ENCODE data around the gene CWF19L1. TPM values are rescaled to one million over a fixed set of nuclear protein-coding genes. Genes with fewer than 3 reads are reported as not detected.

Gene CWF19L1
- total and polyA plus RNA-seq, 2 of the 13 experiments (the other 11 are each of a cell fraction or from before 2014, with no cell fraction given) = 13.6 to 42.1 TPM

- TF ChIP-seq SNAPC5 (CRISPR knock-in tag; IDR thresholded peaks at IDR 0.05; ENCODE audit: borderline replicate concordance) (no peak), SAP130 (CRISPR knock-in tag; IDR thresholded peaks at IDR 0.05; ENCODE audit: low read depth) (peak; percentile 96), TBP (CRISPR knock-in tag; IDR thresholded peaks at IDR 0.05) (no peak), ZNF367 (CRISPR knock-in tag; IDR thresholded peaks at IDR 0.05; ENCODE audit: borderline replicate concordance) (no peak), MATR3 (CRISPR knock-in tag; IDR thresholded peaks at IDR 0.05) (no peak), GLI4 (CRISPR knock-in tag; IDR thresholded peaks at IDR 0.05; ENCODE audit: borderline replicate concordance) (no peak), ZNF276 (CRISPR knock-in tag; IDR thresholded peaks at IDR 0.05; ENCODE audit: low read depth) (0 out of 2 replicates have a peak, but pooled peaks have one; percentile 54), EP300 (IDR thresholded peaks at IDR 0.05; ENCODE audit: low read depth in 2 of 2, low read length in 2 of 2) (peak in 1 of 2 experiments; percentile 39; a peak in 2 of 4 replicates), EP300 (CRISPR knock-in tag; IDR thresholded peaks at IDR 0.05; ENCODE audit: borderline replicate concordance) (no peak), TCF12 (IDR thresholded peaks at IDR 0.05) (no peak), TCF12 (CRISPR knock-in tag; IDR thresholded peaks at IDR 0.05) (no peak), ZNF333 (CRISPR knock-in tag; IDR thresholded peaks at IDR 0.05; ENCODE audit: borderline replicate concordance) (0 out of 2 replicates have a peak, but pooled peaks have one; percentile 34), RNF2 (conservative IDR thresholded peaks at IDR 0.05; ENCODE audit: low read depth) (0 out of 2 replicates have a peak, but pooled peaks have one; percentile 32), ZSCAN21 (CRISPR knock-in tag; IDR thresholded peaks at IDR 0.05; ENCODE audit: borderline replicate concordance) (peak; percentile 65; the same call in 1 of the 2 replicates), NKX3-1 (CRISPR knock-in tag; IDR thresholded peaks at IDR 0.05) (no peak), SAFB2 (CRISPR knock-in tag; IDR thresholded peaks at IDR 0.05; ENCODE audit: borderline replicate concordance, low read depth) (0 out of 2 replicates have a peak, but pooled peaks have one; percentile 68), NFIB (CRISPR knock-in tag; IDR thresholded peaks at IDR 0.05; ENCODE audit: borderline replicate concordance) (no peak), ZNF44 (CRISPR knock-in tag; IDR thresholded peaks at IDR 0.05) (peak; percentile 91; the same call in 1 of the 2 replicates), ZNF800 (CRISPR knock-in tag; IDR thresholded peaks at IDR 0.05) (no peak), KAT7 (CRISPR knock-in tag; IDR thresholded peaks at IDR 0.05; ENCODE audit: borderline replicate concordance) (0 out of 2 replicates have a peak, but pooled peaks have one; percentile 60), SKIL (CRISPR knock-in tag; IDR thresholded peaks at IDR 0.05; ENCODE audit: borderline replicate concordance) (no peak)
These were observed at the start of gene CWF19L1 (continued) for GRCh38 chr10:100267239-100268104.

Data from HepG2 (cell line).